Measurements from ENCODE around the gene GCH1. TPM values are rescaled to one million over a fixed set of nuclear protein-coding genes. Genes with fewer than 3 reads are reported as not detected.

The GCH1 gene
- total RNA-seq, 4 donors from 2014 or later, result 6.9 to 13.2 (median 8.1) TPM

DNA sequence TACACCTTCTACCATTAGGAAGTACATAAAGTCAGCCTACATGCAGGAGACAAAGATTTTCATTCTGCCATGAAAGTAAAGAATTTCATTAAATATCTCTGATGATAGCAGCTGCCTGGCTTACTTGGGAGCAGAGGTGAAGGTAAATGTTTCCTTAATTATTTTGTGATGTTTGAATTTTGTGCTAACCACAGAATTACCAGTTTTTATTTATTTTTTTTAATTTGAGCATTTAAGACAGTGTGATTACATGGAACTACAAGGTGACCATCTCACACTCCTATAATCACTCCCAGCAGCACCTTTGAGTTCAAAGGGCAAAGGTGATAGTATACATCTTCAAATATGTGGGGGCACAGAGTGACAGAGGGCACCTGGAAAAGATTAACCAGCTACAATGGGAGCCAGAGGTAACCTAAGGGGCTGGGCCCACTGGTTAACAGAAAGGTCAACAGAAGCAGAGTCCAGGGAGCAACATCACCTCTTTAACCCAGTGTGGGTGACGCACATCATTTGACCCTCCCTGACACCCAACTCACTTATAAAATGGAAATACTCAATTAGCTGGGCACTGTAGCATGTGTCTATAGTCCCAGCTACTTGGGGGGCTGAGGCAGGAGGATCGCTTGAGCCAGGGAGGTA is 65.0 kb downstream of the GCH1 start:
- no peak overlapping the region for H3K4me3 ChIP-seq
- 85 to 96% methylated on average over 2 of the region's 2 CpGs for WGBS, 2 donors
- TF ChIP-seq POLR2A (IDR thresholded peaks at IDR 0.05), result no peak
- no peak for TF ChIP-seq EP300 (IDR thresholded peaks at IDR 0.05)
- TF ChIP-seq, protein P1, sequence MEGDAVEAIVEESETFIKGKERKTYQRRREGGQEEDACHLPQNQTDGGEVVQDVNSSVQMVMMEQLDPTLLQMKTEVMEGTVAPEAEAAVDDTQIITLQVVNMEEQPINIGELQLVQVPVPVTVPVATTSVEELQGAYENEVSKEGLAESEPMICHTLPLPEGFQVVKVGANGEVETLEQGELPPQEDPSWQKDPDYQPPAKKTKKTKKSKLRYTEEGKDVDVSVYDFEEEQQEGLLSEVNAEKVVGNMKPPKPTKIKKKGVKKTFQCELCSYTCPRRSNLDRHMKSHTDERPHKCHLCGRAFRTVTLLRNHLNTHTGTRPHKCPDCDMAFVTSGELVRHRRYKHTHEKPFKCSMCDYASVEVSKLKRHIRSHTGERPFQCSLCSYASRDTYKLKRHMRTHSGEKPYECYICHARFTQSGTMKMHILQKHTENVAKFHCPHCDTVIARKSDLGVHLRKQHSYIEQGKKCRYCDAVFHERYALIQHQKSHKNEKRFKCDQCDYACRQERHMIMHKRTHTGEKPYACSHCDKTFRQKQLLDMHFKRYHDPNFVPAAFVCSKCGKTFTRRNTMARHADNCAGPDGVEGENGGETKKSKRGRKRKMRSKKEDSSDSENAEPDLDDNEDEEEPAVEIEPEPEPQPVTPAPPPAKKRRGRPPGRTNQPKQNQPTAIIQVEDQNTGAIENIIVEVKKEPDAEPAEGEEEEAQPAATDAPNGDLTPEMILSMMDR (IDR thresholded peaks at IDR 0.05), result no peak
- H3K4me1 ChIP-seq, result peaks cover 0 to 8% (median 0%) of the 10 kb centered on the region in 4 donors
- H3K9me3 ChIP-seq, result no peaks in the 10 kb centered on the region
- H3K27me3 ChIP-seq, result no peaks in the 10 kb centered on the region
- no peak for DNase-seq (ENCODE audit: low spot score in 2 of 2)
- H3K36me3 ChIP-seq, result no peaks in the 10 kb centered on the region
- no peak overlapping the region for H3K27ac ChIP-seq

DNA sequence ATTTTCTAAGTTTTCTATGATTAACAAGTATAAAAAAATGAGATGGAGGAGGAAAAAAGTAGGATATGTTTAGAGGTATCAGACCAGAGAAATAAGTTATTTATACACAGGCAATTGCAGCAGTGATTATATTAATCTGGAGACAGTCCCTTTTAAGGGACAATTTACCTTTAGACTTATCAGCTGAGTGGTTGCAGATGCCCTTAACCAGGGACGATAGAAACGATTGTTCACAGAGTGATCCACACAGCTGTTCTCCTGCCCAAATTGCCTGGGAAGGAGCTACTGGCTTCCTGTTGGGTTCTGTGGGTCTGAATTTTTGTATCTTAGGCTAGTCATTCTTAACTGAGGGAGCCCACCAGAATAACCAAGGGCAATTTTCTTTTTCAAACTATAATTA is 66.4 kb downstream of the GCH1 start:
- TF ChIP-seq EP300 (IDR thresholded peaks at IDR 0.05), result no peak
- TF ChIP-seq, protein P1 (IDR thresholded peaks at IDR 0.05), result no peak
- TF ChIP-seq POLR2A (IDR thresholded peaks at IDR 0.05), result no peak
- Histone ChIP-seq H3K4me3 (no peak overlapping the region), H3K36me3 (no peaks in the 10 kb centered on the region), H3K27me3 (no peaks in the 10 kb centered on the region), H3K9me3 (no peaks in the 10 kb centered on the region), H3K27ac (no peak overlapping the region), H3K4me1 (peaks cover 0 to 8% (median 0%) of the 10 kb centered on the region in 4 donors)
- no peak for DNase-seq (ENCODE audit: low spot score in 2 of 2)
- 49 to 59% methylated on average over 2 of the region's 2 CpGs for WGBS, 2 donors

DNA sequence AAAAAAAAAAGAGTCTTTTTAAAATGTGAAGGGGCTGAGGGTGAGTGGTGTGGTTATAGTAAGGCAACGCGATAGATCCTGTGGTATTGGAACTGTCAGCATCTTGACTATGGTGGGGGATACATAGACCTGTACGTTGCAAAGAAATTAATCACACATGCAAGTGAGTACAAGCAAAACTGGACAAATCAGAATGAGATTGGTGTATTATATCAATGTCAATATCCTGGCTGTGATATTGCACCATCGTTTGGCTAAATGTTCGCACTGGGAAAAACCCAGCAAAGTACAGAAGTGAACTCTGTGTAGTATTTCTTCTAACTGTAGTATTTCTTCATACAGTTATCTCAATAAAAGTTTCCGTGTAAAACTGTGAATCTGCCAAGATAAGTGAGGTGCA is 67.9 kb downstream of the GCH1 start:
- no peaks in the 10 kb centered on the region for H3K9me3 ChIP-seq
- no peak for TF ChIP-seq POLR2A (IDR thresholded peaks at IDR 0.05)
- TF ChIP-seq, protein P1 (IDR thresholded peaks at IDR 0.05), result no peak
- TF ChIP-seq EP300 (IDR thresholded peaks at IDR 0.05), result no peak
- H3K4me1 ChIP-seq, result peaks cover 0 to 5% (median 0%) of the 10 kb centered on the region in 4 donors
- DNase-seq (ENCODE audit: low spot score in 2 of 2), result no peak
- no peaks in the 10 kb centered on the region for H3K27me3 ChIP-seq
- H3K27ac ChIP-seq, result no peak overlapping the region
- WGBS, 2 donors, result 85 to 90% methylated on average over 6 of the region's 6 CpGs
- no peaks in the 10 kb centered on the region for H3K36me3 ChIP-seq
- H3K4me3 ChIP-seq, result no peak overlapping the region

DNA sequence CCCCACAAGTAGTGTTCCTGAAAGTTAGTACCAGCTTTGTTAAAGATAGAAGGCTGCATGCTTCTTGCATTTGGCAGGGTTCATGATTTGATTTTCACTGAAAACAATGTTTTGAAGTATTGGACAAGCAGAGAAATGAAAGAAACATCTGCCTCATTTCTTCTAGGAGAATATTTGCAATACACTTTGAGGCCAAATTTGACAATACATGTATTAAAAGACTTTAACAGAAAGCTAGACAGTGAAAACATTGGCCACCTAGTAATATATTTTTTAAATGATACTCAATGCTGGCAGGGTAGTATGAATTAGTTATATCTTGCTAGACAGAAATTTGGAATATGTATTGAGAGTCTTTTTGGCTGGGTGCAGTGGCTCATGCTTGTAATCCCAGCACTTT is 68.5 kb downstream of the GCH1 start:
- peaks cover 0 to 1% (median 0%) of the 10 kb centered on the region in 4 donors for H3K4me1 ChIP-seq
- H3K4me3 ChIP-seq, result no peak overlapping the region
- H3K27ac ChIP-seq, result no peak overlapping the region
- TF ChIP-seq EP300 (IDR thresholded peaks at IDR 0.05) (no peak), POLR2A (IDR thresholded peaks at IDR 0.05) (no peak)
- TF ChIP-seq, protein P1 (IDR thresholded peaks at IDR 0.05), result no peak
- H3K27me3 ChIP-seq, result no peaks in the 10 kb centered on the region
- no peaks in the 10 kb centered on the region for H3K9me3 ChIP-seq
- no peak for DNase-seq (ENCODE audit: low spot score in 2 of 2)
- H3K36me3 ChIP-seq, result no peaks in the 10 kb centered on the region

DNA sequence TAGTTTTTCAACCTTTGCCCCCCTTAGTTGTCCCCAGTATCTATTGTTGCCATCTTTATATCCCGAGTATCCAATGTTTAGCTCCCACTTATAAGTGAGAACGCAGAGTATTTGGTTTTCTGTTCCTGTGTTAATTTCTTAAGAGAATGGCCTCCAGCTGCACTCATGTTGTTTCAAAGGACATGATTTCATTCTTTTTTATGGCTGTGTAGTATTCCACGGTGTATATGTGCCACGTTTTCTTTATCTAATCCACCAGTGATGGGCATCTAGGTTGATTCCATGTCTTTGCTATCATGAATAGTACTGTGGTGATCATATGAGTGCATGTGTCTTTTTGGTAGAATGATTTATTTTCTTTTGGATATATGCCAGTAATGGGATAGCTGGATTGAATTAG is 72.0 kb downstream of the GCH1 start:
- no peaks in the 10 kb centered on the region for H3K4me1 ChIP-seq
- DNase-seq (ENCODE audit: low spot score in 2 of 2), result no peak
- no peaks in the 10 kb centered on the region for H3K36me3 ChIP-seq
- H3K9me3 ChIP-seq, result peaks cover 0 to 4% (median 0%) of the 10 kb centered on the region in 4 donors
- 94 to 96% methylated on average over 4 of the region's 4 CpGs for WGBS, 2 donors
- H3K27ac ChIP-seq, result no peak overlapping the region
- H3K27me3 ChIP-seq, result no peaks in the 10 kb centered on the region
- no peak for TF ChIP-seq EP300 (IDR thresholded peaks at IDR 0.05)
- TF ChIP-seq, protein P1 (IDR thresholded peaks at IDR 0.05), result no peak
- TF ChIP-seq POLR2A (IDR thresholded peaks at IDR 0.05), result no peak
- H3K4me3 ChIP-seq, result no peak overlapping the region

Data from tibial nerve (tissue), 4 donors.